ENCODE data around the gene SHISA6. TPM values are rescaled to one million over a fixed set of nuclear protein-coding genes. Genes with fewer than 3 reads are reported as not detected.
"Not testable (repeated sequence)": the region's sequence is repeated elsewhere in the genome, so short reads cannot be mapped to it uniquely, and the experiment has no call there.

The SHISA6 gene
- total RNA-seq, 1 donor from 2014 or later, result 1.4 TPM

DNA sequence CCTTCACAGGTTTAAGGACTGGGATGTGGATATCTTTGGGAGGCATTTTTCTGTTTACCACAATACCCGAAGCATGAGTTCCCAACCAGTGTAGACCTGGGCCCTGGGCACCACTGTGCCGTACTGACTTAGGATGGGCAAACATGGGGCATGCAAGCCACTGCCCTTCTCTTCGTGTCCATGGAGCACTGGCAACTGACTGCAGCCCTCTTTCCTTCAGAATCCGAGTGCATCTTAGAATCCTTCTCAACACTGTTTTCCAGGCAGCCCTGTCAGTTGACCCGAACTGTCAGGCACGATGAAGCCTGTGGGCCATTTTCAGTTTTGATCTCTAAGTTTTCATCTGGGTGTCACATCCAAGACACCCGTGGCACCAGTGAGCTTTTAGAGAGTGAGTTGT, 59.2 kb downstream of the SHISA6 start:
- Mint-ChIP-seq H3K4me1 (no peaks in the 10 kb centered on the region), H3K4me3 (no peak overlapping the region), H3K9me3 (no peaks in the 10 kb centered on the region), H3K27me3 (ENCODE audit: low read depth) (peaks cover 7% of the 10 kb centered on the region), H3K36me3 (ENCODE audit: low read depth) (no peaks in the 10 kb centered on the region), H3K27ac (ENCODE audit: unreplicated experiment) (no peak overlapping the region)
- TF ChIP-seq, protein P1, sequence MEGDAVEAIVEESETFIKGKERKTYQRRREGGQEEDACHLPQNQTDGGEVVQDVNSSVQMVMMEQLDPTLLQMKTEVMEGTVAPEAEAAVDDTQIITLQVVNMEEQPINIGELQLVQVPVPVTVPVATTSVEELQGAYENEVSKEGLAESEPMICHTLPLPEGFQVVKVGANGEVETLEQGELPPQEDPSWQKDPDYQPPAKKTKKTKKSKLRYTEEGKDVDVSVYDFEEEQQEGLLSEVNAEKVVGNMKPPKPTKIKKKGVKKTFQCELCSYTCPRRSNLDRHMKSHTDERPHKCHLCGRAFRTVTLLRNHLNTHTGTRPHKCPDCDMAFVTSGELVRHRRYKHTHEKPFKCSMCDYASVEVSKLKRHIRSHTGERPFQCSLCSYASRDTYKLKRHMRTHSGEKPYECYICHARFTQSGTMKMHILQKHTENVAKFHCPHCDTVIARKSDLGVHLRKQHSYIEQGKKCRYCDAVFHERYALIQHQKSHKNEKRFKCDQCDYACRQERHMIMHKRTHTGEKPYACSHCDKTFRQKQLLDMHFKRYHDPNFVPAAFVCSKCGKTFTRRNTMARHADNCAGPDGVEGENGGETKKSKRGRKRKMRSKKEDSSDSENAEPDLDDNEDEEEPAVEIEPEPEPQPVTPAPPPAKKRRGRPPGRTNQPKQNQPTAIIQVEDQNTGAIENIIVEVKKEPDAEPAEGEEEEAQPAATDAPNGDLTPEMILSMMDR (conservative IDR thresholded peaks at IDR 0.05), result no peak
- no peak for DNase-seq (ENCODE audit: low read depth, low spot score)

DNA sequence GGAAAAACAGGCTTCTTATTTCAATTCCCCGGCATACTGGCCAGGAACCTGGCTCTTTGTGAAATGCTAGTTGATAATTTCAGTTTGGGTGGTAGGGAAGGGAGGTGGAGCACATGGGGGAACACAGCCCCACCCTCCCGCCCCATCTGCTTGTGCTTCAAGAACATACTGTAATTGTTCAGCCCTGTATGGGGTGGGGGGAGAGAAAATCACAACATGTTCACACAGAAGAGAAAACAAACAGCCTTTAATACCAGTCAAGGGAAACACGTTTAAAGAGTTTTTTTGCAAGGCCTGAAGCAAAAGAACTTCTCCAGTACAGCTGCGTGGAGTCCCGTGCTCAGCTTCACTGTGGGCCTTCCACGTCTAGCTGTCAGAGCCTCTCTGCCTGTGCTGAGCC, 59.7 kb downstream of the SHISA6 start:
- Mint-ChIP-seq H3K9me3 (no peaks in the 10 kb centered on the region), H3K27me3 (ENCODE audit: low read depth) (peaks cover 7% of the 10 kb centered on the region), H3K36me3 (ENCODE audit: low read depth) (no peaks in the 10 kb centered on the region), H3K27ac (ENCODE audit: unreplicated experiment) (no peak overlapping the region), H3K4me1 (no peaks in the 10 kb centered on the region), H3K4me3 (no peak overlapping the region)
- DNase-seq (ENCODE audit: low read depth, low spot score), result no peak
- TF ChIP-seq, protein P1 (conservative IDR thresholded peaks at IDR 0.05), result no peak

DNA sequence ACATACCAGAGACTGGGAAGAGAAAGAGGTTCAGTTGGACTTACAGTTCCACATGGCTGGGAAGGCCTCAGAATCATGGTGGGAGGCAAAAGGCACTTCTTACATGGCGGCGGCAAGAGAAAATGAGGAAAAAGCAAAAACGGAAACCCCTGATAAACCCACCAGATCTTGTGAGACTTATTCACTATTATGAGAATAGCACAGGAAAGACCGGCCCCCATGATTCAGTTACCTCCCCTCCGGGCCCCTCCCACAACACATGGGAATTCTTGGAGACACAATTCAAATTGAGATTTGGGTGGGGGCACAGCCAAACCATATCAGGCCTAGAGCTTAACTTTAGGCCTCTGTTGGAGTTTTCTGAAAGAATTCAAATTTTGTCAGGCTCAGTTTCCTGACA, 60.9 kb downstream of the SHISA6 start:
- not testable (repeated sequence) for H3K36me3 Mint-ChIP-seq (ENCODE audit: low read depth); H3K27ac Mint-ChIP-seq (ENCODE audit: unreplicated experiment); H3K27me3 Mint-ChIP-seq (ENCODE audit: low read depth)

DNA sequence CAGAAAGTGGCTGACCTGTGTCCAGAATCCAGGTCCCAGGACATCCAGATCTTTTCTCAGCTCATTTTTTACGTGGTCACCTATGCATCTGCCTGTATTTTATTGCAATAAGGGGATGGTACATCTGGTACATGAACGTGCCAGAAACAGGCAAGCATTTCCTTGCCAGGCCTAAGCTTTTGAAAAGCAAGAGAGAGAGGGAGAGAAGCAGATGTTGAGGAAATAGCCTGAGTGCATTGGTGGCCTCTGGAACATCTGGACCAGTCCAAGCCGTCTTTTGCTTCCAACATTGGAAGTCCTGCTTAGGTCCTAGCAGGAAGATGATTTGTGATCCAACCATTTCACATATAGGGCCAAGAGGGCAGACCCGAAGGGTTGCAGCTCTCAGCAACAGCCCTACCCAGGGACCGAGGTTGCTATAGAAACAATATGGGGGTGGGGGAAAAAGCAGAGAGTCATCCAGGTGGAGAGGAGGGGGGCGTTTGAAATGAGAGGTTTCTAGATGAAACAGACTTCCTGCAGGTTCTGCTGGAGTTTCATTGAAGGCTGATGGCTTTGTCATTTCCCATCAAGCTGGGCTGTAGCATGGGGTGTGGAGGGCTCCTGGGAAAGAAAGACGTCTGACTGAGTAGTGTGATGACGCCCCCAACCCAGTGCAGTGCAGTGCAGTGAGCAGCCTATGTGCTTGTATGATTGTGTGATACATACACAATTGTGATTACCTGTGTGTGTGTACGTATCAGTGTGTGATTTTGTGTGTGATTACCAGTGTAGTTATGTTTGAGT, 61.6 kb downstream of the SHISA6 start:
- Mint-ChIP-seq H3K36me3 (ENCODE audit: low read depth) (no peaks in the 10 kb centered on the region), H3K4me1 (no peaks in the 10 kb centered on the region), H3K9me3 (no peaks in the 10 kb centered on the region), H3K27me3 (ENCODE audit: low read depth) (peaks cover 6% of the 10 kb centered on the region), H3K4me3 (no peak overlapping the region), H3K27ac (ENCODE audit: unreplicated experiment) (no peak overlapping the region)
- TF ChIP-seq, protein P1 (conservative IDR thresholded peaks at IDR 0.05), result no peak
- DNase-seq (ENCODE audit: low read depth, low spot score), result no peak

More for the DNA sequence above, 60.9 kb downstream of the SHISA6 start:
- not testable (repeated sequence) for H3K4me1 Mint-ChIP-seq; H3K4me3 Mint-ChIP-seq; DNase-seq (ENCODE audit: low read depth, low spot score); H3K9me3 Mint-ChIP-seq

DNA sequence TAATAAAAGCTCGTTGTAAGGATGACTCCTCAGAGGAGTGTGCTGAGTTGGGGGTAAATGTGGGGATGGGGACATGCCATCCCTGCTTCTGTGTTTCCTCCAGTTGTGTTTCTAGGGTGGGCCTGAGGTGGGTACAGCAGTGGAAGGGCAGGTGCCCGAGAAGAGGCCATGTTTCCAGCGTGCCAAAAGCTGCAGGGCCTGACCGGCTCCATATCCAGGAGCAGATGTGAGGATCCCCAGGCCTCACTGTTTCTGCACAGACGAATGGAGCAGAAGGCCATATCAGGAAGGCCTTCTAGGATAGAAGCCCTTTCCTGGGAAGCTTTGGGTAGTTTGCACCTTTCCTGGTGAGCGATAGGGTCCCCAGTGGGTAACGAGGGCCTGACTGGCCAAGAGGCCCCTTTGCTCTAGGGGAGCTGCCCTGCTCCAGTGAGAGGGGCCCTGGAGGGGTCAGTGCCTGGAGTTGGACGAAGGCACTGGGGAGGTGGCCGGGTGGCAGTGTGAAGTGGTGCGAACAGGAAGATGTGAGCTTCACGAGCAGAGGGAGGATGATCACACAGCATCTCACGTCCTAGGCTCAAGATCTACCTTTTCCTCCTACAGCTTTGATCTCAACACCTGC, 62.9 kb downstream of the SHISA6 start:
- Mint-ChIP-seq H3K36me3 (ENCODE audit: low read depth) (no peaks in the 10 kb centered on the region), H3K4me3 (no peak overlapping the region), H3K4me1 (peaks cover 5% of the 10 kb centered on the region), H3K27me3 (ENCODE audit: low read depth) (peaks cover 5% of the 10 kb centered on the region), H3K9me3 (no peaks in the 10 kb centered on the region), H3K27ac (ENCODE audit: unreplicated experiment) (no peak overlapping the region)
- TF ChIP-seq, protein P1 (conservative IDR thresholded peaks at IDR 0.05), result no peak
- DNase-seq (ENCODE audit: low read depth, low spot score), result no peak

DNA sequence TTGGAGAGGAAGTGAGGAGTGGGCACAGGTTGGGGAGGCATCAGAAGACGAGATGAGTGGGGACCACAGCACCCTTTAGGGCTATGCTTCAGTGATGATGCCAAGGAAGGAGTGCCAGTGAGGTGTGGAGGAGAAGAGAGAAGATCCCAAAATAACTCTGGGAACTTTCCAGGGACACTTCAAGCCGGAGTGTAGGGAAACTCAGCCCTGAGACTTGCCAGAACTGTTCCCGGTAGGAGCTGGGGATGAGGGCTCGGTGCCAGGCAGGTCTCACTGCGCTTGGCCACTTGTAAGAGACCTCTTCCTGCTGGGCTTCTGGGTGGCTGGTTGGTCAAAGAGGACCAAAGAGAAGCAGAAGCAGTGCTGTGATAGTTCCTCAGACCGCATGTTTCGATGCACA, 63.6 kb downstream of the SHISA6 start:
- Mint-ChIP-seq H3K36me3 (ENCODE audit: low read depth) (no peaks in the 10 kb centered on the region), H3K27me3 (ENCODE audit: low read depth) (peaks cover 5% of the 10 kb centered on the region), H3K4me1 (peaks cover 5% of the 10 kb centered on the region), H3K4me3 (no peak overlapping the region), H3K27ac (ENCODE audit: unreplicated experiment) (no peak overlapping the region), H3K9me3 (no peaks in the 10 kb centered on the region)
- TF ChIP-seq, protein P1 (conservative IDR thresholded peaks at IDR 0.05), result no peak
- DNase-seq (ENCODE audit: low read depth, low spot score), result no peak
